HEK293 (cell line): ENCODE measurements around the gene TIE1.
A peak's percentile ranks its signal among the peaks of the same experiment; 100 is the strongest.

Source experiments
- KLF1 ChIP-seq: fragments of 450-650 bp; formaldehyde crosslinking; IDR thresholded peaks from 2 replicates; pipeline ENCODE4 v1.5.1; 2016; ENCODE audit warnings: missing biosample characterization, missing genetic modification characterization
- KLF7 ChIP-seq: fragments of 450-650 bp; formaldehyde crosslinking; IDR thresholded peaks from 2 replicates; pipeline ENCODE4 v1.5.1; 2016; ENCODE audit warnings: missing biosample characterization, missing genetic modification characterization, borderline replicate concordance
- OVOL3 ChIP-seq: fragments of 450-650 bp; formaldehyde crosslinking; IDR thresholded peaks from 2 replicates; pipeline ENCODE4 v1.5.1; 2016; ENCODE audit warnings: missing biosample characterization, missing genetic modification characterization
- RBAK ChIP-seq: fragments of 450-650 bp; formaldehyde crosslinking; IDR thresholded peaks from 2 replicates; pipeline ENCODE4 v1.5.1; 2016; ENCODE audit warnings: missing biosample characterization, missing genetic modification characterization
- SALL2 ChIP-seq: fragments of 450-650 bp; formaldehyde crosslinking; IDR thresholded peaks from 2 replicates; pipeline ENCODE4 v1.5.0; 2017; ENCODE audit warnings: missing biosample characterization, mild to moderate bottlenecking, missing genetic modification characterization, borderline replicate concordance
- SCRT2 ChIP-seq: fragments of 450-650 bp; formaldehyde crosslinking; IDR thresholded peaks from 2 replicates; pipeline ENCODE4 v1.5.1; 2016; ENCODE audit warnings: missing biosample characterization, missing genetic modification characterization
- YY2 ChIP-seq: fragments of 450-650 bp; formaldehyde crosslinking; IDR thresholded peaks from 2 replicates; pipeline ENCODE4 v1.5.1; 2016; ENCODE audit warnings: missing biosample characterization, missing genetic modification characterization
- ZBTB1 ChIP-seq: fragments of 450-650 bp; formaldehyde crosslinking; IDR thresholded peaks from 2 replicates; pipeline ENCODE4 v1.5.1; 2016; ENCODE audit warnings: missing biosample characterization, missing genetic modification characterization
- ZBTB11 ChIP-seq: fragments of 450-650 bp; formaldehyde crosslinking; conservative IDR thresholded peaks from 2 replicates; pipeline ENCODE4 v1.5.1; 2016; ENCODE audit warnings: low read depth, missing biosample characterization, missing genetic modification characterization
- ZFP3 ChIP-seq: fragments of 450-650 bp; formaldehyde crosslinking; IDR thresholded peaks from 2 replicates; pipeline ENCODE4 v1.5.1; 2016; ENCODE audit warnings: low read depth, missing biosample characterization, missing genetic modification characterization
- ZNF10 ChIP-seq: fragments of 450-650 bp; formaldehyde crosslinking; IDR thresholded peaks from 2 replicates; pipeline ENCODE4 v1.5.1; 2017; ENCODE audit warnings: missing biosample characterization, missing genetic modification characterization
- ZNF175 ChIP-seq: fragments of 450-650 bp; formaldehyde crosslinking; IDR thresholded peaks from 2 replicates; pipeline ENCODE4 v1.5.1; 2016; ENCODE audit warnings: missing biosample characterization, missing genetic modification characterization
- ZNF292 ChIP-seq: fragments of 450-650 bp; formaldehyde crosslinking; IDR thresholded peaks from 2 replicates; pipeline ENCODE4 v1.5.1; 2016; ENCODE audit warnings: low read depth, missing biosample characterization, missing genetic modification characterization, borderline replicate concordance
- ZNF302 ChIP-seq: fragments of 450-650 bp; formaldehyde crosslinking; IDR thresholded peaks from 2 replicates; pipeline ENCODE4 v1.5.1; 2016; ENCODE audit warnings: missing biosample characterization, missing genetic modification characterization, low read depth
- ZNF37A ChIP-seq: fragments of 450-650 bp; IDR thresholded peaks from 2 replicates; pipeline ENCODE4 v1.5.1; 2018; ENCODE audit warnings: missing biosample characterization, missing genetic modification characterization
- ZNF394 ChIP-seq: fragments of 450-650 bp; formaldehyde crosslinking; IDR thresholded peaks from 2 replicates; pipeline ENCODE4 v1.5.1; 2016; ENCODE audit warnings: missing biosample characterization, missing genetic modification characterization, mild to moderate bottlenecking, moderate library complexity, borderline replicate concordance
- ZNF473 ChIP-seq: fragments of 450-650 bp; formaldehyde crosslinking; IDR thresholded peaks from 2 replicates; pipeline ENCODE4 v1.5.1; 2017; ENCODE audit warnings: missing biosample characterization, missing genetic modification characterization
- ZNF521 ChIP-seq: fragments of 450-650 bp; formaldehyde crosslinking; IDR thresholded peaks from 2 replicates; pipeline ENCODE4 v1.5.1; 2017; ENCODE audit warnings: missing biosample characterization, mild to moderate bottlenecking, missing genetic modification characterization
- ZNF529 ChIP-seq: fragments of 450-650 bp; formaldehyde crosslinking; IDR thresholded peaks from 2 replicates; pipeline ENCODE4 v1.5.1; 2017; ENCODE audit warnings: missing genetic modification characterization, missing biosample characterization; ENCODE audit not compliant: insufficient replicate concordance
- ZNF558 ChIP-seq: fragments of 450-650 bp; formaldehyde crosslinking; IDR thresholded peaks from 2 replicates; pipeline ENCODE4 v1.5.1; 2016; ENCODE audit warnings: missing biosample characterization, missing genetic modification characterization
- ZNF560 ChIP-seq: fragments of 450-650 bp; formaldehyde crosslinking; IDR thresholded peaks from 2 replicates; pipeline ENCODE4 v1.5.1; 2017; ENCODE audit warnings: missing biosample characterization, missing genetic modification characterization, borderline replicate concordance
- ZNF561 ChIP-seq: fragments of 450-650 bp; IDR thresholded peaks from 2 replicates; pipeline ENCODE4 v1.5.1; 2018; ENCODE audit warnings: missing biosample characterization, missing genetic modification characterization, borderline replicate concordance
- ZNF623 ChIP-seq: fragments of 450-650 bp; formaldehyde crosslinking; IDR thresholded peaks from 2 replicates; pipeline ENCODE4 v1.5.1; 2016; ENCODE audit warnings: missing biosample characterization, missing genetic modification characterization
- ZNF624 ChIP-seq: fragments of 450-650 bp; formaldehyde crosslinking; IDR thresholded peaks from 2 replicates; pipeline ENCODE4 v1.5.1; 2017; ENCODE audit warnings: missing biosample characterization, missing genetic modification characterization
- ZNF626 ChIP-seq: fragments of 450-650 bp; sonication (Bioruptor Pico); formaldehyde crosslinking; IDR thresholded peaks from 2 replicates; pipeline ENCODE4 v1.5.1; 2018; ENCODE audit warnings: missing biosample characterization, missing genetic modification characterization, inconsistent platforms
- ZNF660 ChIP-seq: fragments of 450-650 bp; IDR thresholded peaks from 2 replicates; pipeline ENCODE4 v1.5.1; 2018; ENCODE audit warnings: missing biosample characterization, mild to moderate bottlenecking, missing genetic modification characterization
- ZNF776 ChIP-seq: fragments of 450-650 bp; formaldehyde crosslinking; IDR thresholded peaks from 2 replicates; pipeline ENCODE4 v1.5.0; 2017; ENCODE audit warnings: missing biosample characterization, missing genetic modification characterization, borderline replicate concordance
- ZNF830 ChIP-seq: fragments of 450-650 bp; IDR thresholded peaks from 2 replicates; pipeline ENCODE4 v1.5.0; 2018; ENCODE audit warnings: missing biosample characterization, missing genetic modification characterization, low read depth, mild to moderate bottlenecking, moderate library complexity
- ZSCAN5A ChIP-seq: fragments of 450-650 bp; formaldehyde crosslinking; IDR thresholded peaks from 2 replicates; pipeline ENCODE4 v1.5.1; 2016; ENCODE audit warnings: missing biosample characterization, missing genetic modification characterization
- TF ChIP-seq, protein P1 (sequence below): fragments of 450-650 bp; formaldehyde crosslinking; IDR thresholded peaks from 2 replicates; pipeline ENCODE4 v1.5.1; 2016; ENCODE audit warnings: missing biosample characterization, missing genetic modification characterization
- TF ChIP-seq, protein P2 (sequence below): fragments of 450-650 bp; formaldehyde crosslinking; IDR thresholded peaks from 2 replicates; pipeline ENCODE4 v1.5.1; 2016; ENCODE audit warnings: missing biosample characterization, missing genetic modification characterization

Gene TIE1

DNA sequence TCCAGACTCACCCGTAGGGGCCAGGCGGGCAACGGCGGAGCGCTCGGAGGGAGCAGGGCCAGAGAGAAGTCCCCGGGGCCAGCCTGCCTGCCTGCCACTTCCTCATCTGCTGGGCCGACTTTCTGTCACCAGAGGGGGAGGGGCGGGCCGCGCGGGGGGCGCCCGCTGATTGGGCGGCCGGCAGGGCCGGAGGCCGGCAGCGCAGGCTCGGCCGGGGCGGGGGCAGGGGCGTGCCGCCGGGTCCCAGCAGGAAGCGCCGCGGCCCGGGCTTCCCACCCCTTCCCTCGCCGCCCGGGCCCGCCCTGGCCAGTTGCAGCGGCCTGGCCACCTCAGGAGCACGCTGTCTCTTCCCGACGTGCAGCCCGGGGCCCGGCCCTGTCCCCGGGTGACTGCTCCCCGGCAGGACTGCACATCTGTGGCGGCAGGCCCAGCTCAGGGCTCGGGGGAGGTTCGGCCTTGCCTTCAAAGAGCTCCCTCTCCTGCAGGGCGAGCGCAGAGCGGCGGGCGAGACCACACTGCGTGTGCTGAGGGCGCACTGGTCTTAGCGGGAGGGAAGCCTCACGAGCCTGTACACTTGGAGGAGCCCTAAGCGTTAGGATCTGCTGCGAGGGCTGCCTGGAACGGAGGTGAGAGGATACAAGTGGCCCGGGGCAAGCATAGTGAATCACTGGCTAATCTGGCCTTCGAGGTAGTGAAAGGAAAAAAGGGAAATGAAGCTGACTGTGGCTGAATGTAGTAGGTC, 67.3 kb downstream of the TIE1 start, which contains the start of gene ELOVL1 (continued):
- TF ChIP-seq ZBTB11 (tag by site-specific recombination) (peak; percentile 71), ZNF624 (tag by site-specific recombination) (no peak), ZNF558 (tag by site-specific recombination) (no peak), ZNF302 (tag by site-specific recombination) (no peak), ZNF473 (tag by site-specific recombination) (no peak), ZNF521 (no peak), YY2 (tag by site-specific recombination) (no peak), KLF1 (tag by site-specific recombination) (no peak), OVOL3 (tag by site-specific recombination) (no peak), ZNF623 (no peak), SALL2 (tag by site-specific recombination) (no peak), ZNF560 (no peak), ZNF561 (tag by site-specific recombination) (peak; percentile 44; the same call in 1 of the 2 replicates), ZSCAN5A (tag by site-specific recombination) (no peak), ZNF626 (tag by site-specific recombination) (no peak), ZNF660 (peak; percentile 73; the same call in 1 of the 2 replicates), ZBTB1 (tag by site-specific recombination) (no peak), KLF7 (peak; percentile 85), ZNF394 (tag by site-specific recombination) (peak; percentile 86), ZNF776 (tag by site-specific recombination) (no peak), ZNF175 (no peak), RBAK (no peak), ZNF37A (tag by site-specific recombination) (no peak), SCRT2 (tag by site-specific recombination) (peak; percentile 71), ZNF292 (no peak), ZNF529 (tag by site-specific recombination) (no peak), ZFP3 (tag by site-specific recombination) (no peak), ZNF830 (tag by site-specific recombination) (no peak), ZNF10 (tag by site-specific recombination) (peak; percentile 91)
- TF ChIP-seq, protein P1, sequence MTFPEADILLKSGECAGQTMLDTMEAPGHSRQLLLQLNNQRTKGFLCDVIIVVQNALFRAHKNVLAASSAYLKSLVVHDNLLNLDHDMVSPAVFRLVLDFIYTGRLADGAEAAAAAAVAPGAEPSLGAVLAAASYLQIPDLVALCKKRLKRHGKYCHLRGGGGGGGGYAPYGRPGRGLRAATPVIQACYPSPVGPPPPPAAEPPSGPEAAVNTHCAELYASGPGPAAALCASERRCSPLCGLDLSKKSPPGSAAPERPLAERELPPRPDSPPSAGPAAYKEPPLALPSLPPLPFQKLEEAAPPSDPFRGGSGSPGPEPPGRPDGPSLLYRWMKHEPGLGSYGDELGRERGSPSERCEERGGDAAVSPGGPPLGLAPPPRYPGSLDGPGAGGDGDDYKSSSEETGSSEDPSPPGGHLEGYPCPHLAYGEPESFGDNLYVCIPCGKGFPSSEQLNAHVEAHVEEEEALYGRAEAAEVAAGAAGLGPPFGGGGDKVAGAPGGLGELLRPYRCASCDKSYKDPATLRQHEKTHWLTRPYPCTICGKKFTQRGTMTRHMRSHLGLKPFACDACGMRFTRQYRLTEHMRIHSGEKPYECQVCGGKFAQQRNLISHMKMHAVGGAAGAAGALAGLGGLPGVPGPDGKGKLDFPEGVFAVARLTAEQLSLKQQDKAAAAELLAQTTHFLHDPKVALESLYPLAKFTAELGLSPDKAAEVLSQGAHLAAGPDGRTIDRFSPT (tag by site-specific recombination), result peak; percentile 8; the same call in 1 of the 2 replicates
- TF ChIP-seq, protein P2, sequence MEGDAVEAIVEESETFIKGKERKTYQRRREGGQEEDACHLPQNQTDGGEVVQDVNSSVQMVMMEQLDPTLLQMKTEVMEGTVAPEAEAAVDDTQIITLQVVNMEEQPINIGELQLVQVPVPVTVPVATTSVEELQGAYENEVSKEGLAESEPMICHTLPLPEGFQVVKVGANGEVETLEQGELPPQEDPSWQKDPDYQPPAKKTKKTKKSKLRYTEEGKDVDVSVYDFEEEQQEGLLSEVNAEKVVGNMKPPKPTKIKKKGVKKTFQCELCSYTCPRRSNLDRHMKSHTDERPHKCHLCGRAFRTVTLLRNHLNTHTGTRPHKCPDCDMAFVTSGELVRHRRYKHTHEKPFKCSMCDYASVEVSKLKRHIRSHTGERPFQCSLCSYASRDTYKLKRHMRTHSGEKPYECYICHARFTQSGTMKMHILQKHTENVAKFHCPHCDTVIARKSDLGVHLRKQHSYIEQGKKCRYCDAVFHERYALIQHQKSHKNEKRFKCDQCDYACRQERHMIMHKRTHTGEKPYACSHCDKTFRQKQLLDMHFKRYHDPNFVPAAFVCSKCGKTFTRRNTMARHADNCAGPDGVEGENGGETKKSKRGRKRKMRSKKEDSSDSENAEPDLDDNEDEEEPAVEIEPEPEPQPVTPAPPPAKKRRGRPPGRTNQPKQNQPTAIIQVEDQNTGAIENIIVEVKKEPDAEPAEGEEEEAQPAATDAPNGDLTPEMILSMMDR (tag by site-specific recombination), result peak; percentile 94
